Neural cell (in vitro differentiated cells): Measurements from ENCODE around the gene LGR4.

ENCODE experiments used
- CTCF ChIP-seq: fragments of 450-650 bp; IDR thresholded peaks from 2 replicates; pipeline ENCODE4 v1.5.1; 2014; ENCODE audit warnings: antibody characterized with exemption, mild to moderate bottlenecking, moderate library complexity; ENCODE audit not compliant: poor library complexity, severe bottlenecking
- EP300 ChIP-seq: fragments of 450-650 bp; conservative IDR thresholded peaks from 2 replicates; pipeline ENCODE4 v1.6.1; 2014; ENCODE audit warnings: antibody characterized with exemption, mild to moderate bottlenecking, moderate library complexity; ENCODE audit not compliant: poor library complexity, severe bottlenecking
- EZH2 ChIP-seq: fragments of 200-600, 300-800 bp; shearing (Covaris generic), sonication (generic); IDR thresholded peaks from 2 replicates; pipeline ENCODE4 v1.6.1; 2014; ENCODE audit warnings: antibody characterized with exemption, low read length, borderline replicate concordance, mild to moderate bottlenecking; ENCODE audit not compliant: insufficient read depth, poor library complexity, severe bottlenecking
- MXI1 ChIP-seq: fragments of 450-650 bp; conservative IDR thresholded peaks from 2 replicates; pipeline ENCODE4 v1.6.1; 2014; ENCODE audit warnings: antibody characterized with exemption, mild to moderate bottlenecking; ENCODE audit not compliant: poor library complexity, severe bottlenecking
- POLR2AphosphoS5 ChIP-seq: IDR thresholded peaks from 2 replicates; pipeline ENCODE4 v1.6.1; 2012
- REST ChIP-seq: IDR thresholded peaks from 2 replicates; pipeline ENCODE4 v1.6.1; 2012; ENCODE audit warnings: borderline replicate concordance
- TAF1 ChIP-seq: IDR thresholded peaks from 2 replicates; pipeline ENCODE4 v1.6.1; 2012; ENCODE audit warnings: low read depth

- no peak for TF ChIP-seq POLR2AphosphoS5
- no peak for TF ChIP-seq CTCF
- no peak for TF ChIP-seq TAF1
- no peak for TF ChIP-seq REST
- TF ChIP-seq MXI1 = no peak
- no peak for TF ChIP-seq EZH2
- no peak for TF ChIP-seq EP300
Observed at GRCh38 chr11:27437829-27438594, 34.6 kb downstream of the LGR4 start.
